Measurements from ENCODE around the gene ARHGEF38. TPM values are rescaled to one million over a fixed set of nuclear protein-coding genes. Genes with fewer than 3 reads are reported as not detected.

ARHGEF38 gene
- total RNA-seq, 1 experiment from 2014 or later = not detected

GRCh38 chr4:105544520-105545286 lies 7.7 kb upstream of the ARHGEF38 start:
- Histone ChIP-seq H3K4me1 (peaks cover 12% of the 10 kb centered on the region), H3K27ac (no peak overlapping the region), H3K9me3 (replicated peaks) (no peaks in the 10 kb centered on the region; the same call in 1 of the 2 replicates), H3K27me3 (no peaks in the 10 kb centered on the region), H3K4me3 (no peak overlapping the region), H3K36me3 (no peaks in the 10 kb centered on the region)
- no peak for DNase-seq

- no peak for DNase-seq
- H3K27me3 ChIP-seq = no peaks in the 10 kb centered on the region
- no peaks in the 10 kb centered on the region for H3K36me3 ChIP-seq
- no peak overlapping the region for H3K4me3 ChIP-seq
- H3K4me1 ChIP-seq = peaks cover 12% of the 10 kb centered on the region
- no peak overlapping the region for H3K27ac ChIP-seq
- no peaks in the 10 kb centered on the region for H3K9me3 ChIP-seq (replicated peaks)
Observed at GRCh38 chr4:105546086-105546485, 6.3 kb upstream of the ARHGEF38 start.

- no peaks in the 10 kb centered on the region for H3K9me3 ChIP-seq (replicated peaks)
- no peaks in the 10 kb centered on the region for H3K36me3 ChIP-seq
- H3K4me3 ChIP-seq = no peak overlapping the region
- no peak for DNase-seq
- peaks cover 12% of the 10 kb centered on the region for H3K4me1 ChIP-seq
- no peaks in the 10 kb centered on the region for H3K27me3 ChIP-seq
- peak overlapping the region; percentile 51; the same call in 1 of the 2 replicates for H3K27ac ChIP-seq
Observed at GRCh38 chr4:105547769-105548168, 4.7 kb upstream of the ARHGEF38 start.

- peak; percentile 64 to 74 for DNase-seq
- H3K27ac ChIP-seq = peak overlapping the region; percentile 51
- H3K27me3 ChIP-seq = no peaks in the 10 kb centered on the region
- peaks cover 12% of the 10 kb centered on the region for H3K4me1 ChIP-seq
- H3K36me3 ChIP-seq = no peaks in the 10 kb centered on the region
- H3K9me3 ChIP-seq (replicated peaks) = no peaks in the 10 kb centered on the region
- no peak overlapping the region for H3K4me3 ChIP-seq
Observed at GRCh38 chr4:105548483-105548882, 3.9 kb upstream of the ARHGEF38 start.

- no peak for DNase-seq
- Histone ChIP-seq H3K27me3 (no peaks in the 10 kb centered on the region), H3K4me1 (peaks cover 12% of the 10 kb centered on the region), H3K27ac (no peak overlapping the region), H3K9me3 (replicated peaks) (no peaks in the 10 kb centered on the region), H3K36me3 (no peaks in the 10 kb centered on the region), H3K4me3 (no peak overlapping the region)
Observed at GRCh38 chr4:105550641-105551040, 1.8 kb upstream of the ARHGEF38 start.

GRCh38 chr4:105555409-105555808 lies 3.0 kb downstream of the ARHGEF38 start:
- Histone ChIP-seq H3K27me3 (no peaks in the 10 kb centered on the region), H3K4me1 (peaks cover 6% of the 10 kb centered on the region), H3K36me3 (no peaks in the 10 kb centered on the region), H3K4me3 (no peak overlapping the region), H3K9me3 (replicated peaks) (no peaks in the 10 kb centered on the region), H3K27ac (no peak overlapping the region)
- no peak for DNase-seq

- Histone ChIP-seq H3K9me3 (replicated peaks) (no peaks in the 10 kb centered on the region), H3K36me3 (no peaks in the 10 kb centered on the region), H3K4me1 (peaks cover 6% of the 10 kb centered on the region), H3K4me3 (no peak overlapping the region), H3K27ac (no peak overlapping the region), H3K27me3 (no peaks in the 10 kb centered on the region)
- no peak for DNase-seq
Observed at GRCh38 chr4:105556206-105556605, 3.8 kb downstream of the ARHGEF38 start.

GRCh38 chr4:105558277-105558676 lies 5.9 kb downstream of the ARHGEF38 start:
- H3K27ac ChIP-seq = no peak overlapping the region
- peak in 1 of 2 experiments; percentile 41 for DNase-seq
- no peaks in the 10 kb centered on the region for H3K36me3 ChIP-seq
- H3K9me3 ChIP-seq (replicated peaks) = no peaks in the 10 kb centered on the region
- peaks cover 6% of the 10 kb centered on the region for H3K4me1 ChIP-seq
- no peaks in the 10 kb centered on the region for H3K27me3 ChIP-seq
- no peak overlapping the region for H3K4me3 ChIP-seq

- DNase-seq = no peak
- Histone ChIP-seq H3K36me3 (no peaks in the 10 kb centered on the region), H3K9me3 (replicated peaks) (no peaks in the 10 kb centered on the region), H3K27me3 (no peaks in the 10 kb centered on the region), H3K27ac (no peak overlapping the region), H3K4me1 (peaks cover 6% of the 10 kb centered on the region), H3K4me3 (no peak overlapping the region)
Observed at GRCh38 chr4:105560421-105560848, 8.0 kb downstream of the ARHGEF38 start.

GRCh38 chr4:105563352-105563751 lies 10.9 kb downstream of the ARHGEF38 start:
- peaks cover 2% of the 10 kb centered on the region for H3K4me1 ChIP-seq
- no peaks in the 10 kb centered on the region for H3K27me3 ChIP-seq
- H3K4me3 ChIP-seq = no peak overlapping the region
- no peak for DNase-seq
- no peak overlapping the region for H3K27ac ChIP-seq
- H3K9me3 ChIP-seq (replicated peaks) = no peaks in the 10 kb centered on the region
- no peaks in the 10 kb centered on the region for H3K36me3 ChIP-seq

GRCh38 chr4:105568584-105568983 lies 16.2 kb downstream of the ARHGEF38 start:
- no peaks in the 10 kb centered on the region for H3K36me3 ChIP-seq
- no peaks in the 10 kb centered on the region for H3K9me3 ChIP-seq (replicated peaks)
- H3K27ac ChIP-seq = no peak overlapping the region
- no peak for DNase-seq
- H3K27me3 ChIP-seq = no peaks in the 10 kb centered on the region
- no peak overlapping the region for H3K4me3 ChIP-seq
- 0 out of 2 replicates have a peak, but pooled peaks cover 5% of the 10 kb centered on the region for H3K4me1 ChIP-seq

- H3K36me3 ChIP-seq = no peaks in the 10 kb centered on the region
- no peak for DNase-seq
- H3K4me1 ChIP-seq = 0 out of 2 replicates have a peak, but pooled peaks cover 5% of the 10 kb centered on the region
- H3K27ac ChIP-seq = no peak overlapping the region
- H3K4me3 ChIP-seq = no peak overlapping the region
- H3K27me3 ChIP-seq = no peaks in the 10 kb centered on the region
- no peaks in the 10 kb centered on the region for H3K9me3 ChIP-seq (replicated peaks)
Observed at GRCh38 chr4:105569057-105569865, 16.8 kb downstream of the ARHGEF38 start.

GRCh38 chr4:105569866-105570236 lies 17.4 kb downstream of the ARHGEF38 start:
- no peaks in the 10 kb centered on the region for H3K36me3 ChIP-seq
- no peak overlapping the region for H3K27ac ChIP-seq
- DNase-seq = no peak
- H3K4me3 ChIP-seq = no peak overlapping the region
- 0 out of 2 replicates have a peak, but pooled peaks cover 5% of the 10 kb centered on the region for H3K4me1 ChIP-seq
- H3K9me3 ChIP-seq (replicated peaks) = no peaks in the 10 kb centered on the region
- no peaks in the 10 kb centered on the region for H3K27me3 ChIP-seq

GRCh38 chr4:105572296-105572695 lies 19.9 kb downstream of the ARHGEF38 start:
- H3K27me3 ChIP-seq = no peaks in the 10 kb centered on the region
- DNase-seq = no peak
- H3K4me3 ChIP-seq = no peak overlapping the region
- no peak overlapping the region for H3K27ac ChIP-seq
- no peaks in the 10 kb centered on the region for H3K36me3 ChIP-seq
- H3K9me3 ChIP-seq (replicated peaks) = no peaks in the 10 kb centered on the region
- H3K4me1 ChIP-seq = 0 out of 2 replicates have a peak, but pooled peaks cover 5% of the 10 kb centered on the region

GRCh38 chr4:105586638-105587328 lies 34.4 kb downstream of the ARHGEF38 start:
- Histone ChIP-seq H3K4me3 (no peak overlapping the region), H3K36me3 (no peaks in the 10 kb centered on the region), H3K27me3 (no peaks in the 10 kb centered on the region), H3K27ac (no peak overlapping the region), H3K4me1 (peaks cover 12% of the 10 kb centered on the region), H3K9me3 (replicated peaks) (no peaks in the 10 kb centered on the region)
- no peak for DNase-seq

All from SJCRH30 (cell line).